Stimulated activated naive B cell treated with anti-CD40 and anti-IgM and Interleukin-4, amounts not matched to agents 10 μg/mL and 1 μg/mL and 100 μg/mL, for 72 hours (primary cell): ENCODE data around the gene RAD51B.

Experiments used
- ATAC-seq, 2 donors: fragments of 150-1000 bp; cut with Tn5 transposase; replicated peaks; 2 replicates each; pipeline ENCODE4 v1.10.0; 2021; ENCODE audit warnings: moderate library complexity in 1 of 2
- DNase-seq: peaks from one replicate; pipeline ENCODE4 v3.0.0; 2021
- H3K27ac Mint-ChIP-seq: one replicate; pipeline ENCODE4 v1.8.0; 2022; ENCODE audit warnings: mild to moderate bottlenecking, mixed read lengths
- H3K27me3 Mint-ChIP-seq, 2 donors: one replicate each; pipeline ENCODE4 v1.8.0; 2022; ENCODE audit warnings: mixed read lengths in 2 of 2
- H3K36me3 Mint-ChIP-seq, 2 donors: one replicate each; pipeline ENCODE4 v1.8.0; 2022; ENCODE audit warnings: mixed read lengths in 2 of 2, mild to moderate bottlenecking in 1 of 2
- H3K4me1 Mint-ChIP-seq, 2 donors: one replicate each; pipeline ENCODE4 v1.8.0; 2022; ENCODE audit warnings: mixed read lengths in 2 of 2, mild to moderate bottlenecking in 1 of 2
- H3K4me3 Mint-ChIP-seq, 2 donors: one replicate each; pipeline ENCODE4 v1.8.0; 2022; ENCODE audit warnings: mild to moderate bottlenecking in 2 of 2, mixed read lengths in 2 of 2, moderate library complexity in 1 of 2
- H3K9me3 Mint-ChIP-seq, 2 donors: one replicate each; pipeline ENCODE4 v1.8.0; 2022; ENCODE audit warnings: mixed read lengths in 2 of 2, mild to moderate bottlenecking in 1 of 2

Gene RAD51B

GRCh38 chr14:68590201-68590522 is 770.6 kb downstream of the RAD51B start:
- ATAC-seq, result no peak
- Mint-ChIP-seq H3K36me3 (peaks cover 0 to 3% of the 10 kb centered on the region in 2 donors), H3K27ac (no peak overlapping the region), H3K9me3 (no peaks in the 10 kb centered on the region), H3K4me1 (peaks cover 27 to 31% of the 10 kb centered on the region in 2 donors), H3K27me3 (no peaks in the 10 kb centered on the region), H3K4me3 (no peak overlapping the region)
- no peak for DNase-seq

GRCh38 chr14:68591786-68592185 is 772.2 kb downstream of the RAD51B start:
- Mint-ChIP-seq H3K4me1 (peaks cover 29 to 31% of the 10 kb centered on the region in 2 donors), H3K9me3 (no peaks in the 10 kb centered on the region), H3K27ac (no peak overlapping the region)

GRCh38 chr14:68592948-68593556 is 773.5 kb downstream of the RAD51B start:
- Mint-ChIP-seq H3K4me1 (peaks cover 30 to 36% of the 10 kb centered on the region in 2 donors), H3K27me3 (no peaks in the 10 kb centered on the region), H3K4me3 (no peak overlapping the region), H3K27ac (peak overlapping the region; percentile 92), H3K36me3 (peaks cover 0 to 5% of the 10 kb centered on the region in 2 donors), H3K9me3 (peaks cover 0 to 2% of the 10 kb centered on the region in 2 donors)
- ATAC-seq (no peak), DNase-seq (no peak)

More at GRCh38 chr14:68591786-68592185, 772.2 kb downstream of the RAD51B start:
- ATAC-seq (no peak), DNase-seq (no peak)
- no peak overlapping the region for H3K4me3 Mint-ChIP-seq
- no peaks in the 10 kb centered on the region for H3K36me3 Mint-ChIP-seq
- no peaks in the 10 kb centered on the region for H3K27me3 Mint-ChIP-seq

- peak overlapping the region; percentile 81 for H3K27ac Mint-ChIP-seq
- peak; percentile 9 for DNase-seq
Observed at GRCh38 chr14:68593806-68594536, 774.4 kb downstream of the RAD51B start.

GRCh38 chr14:68594737-68595380 is 775.3 kb downstream of the RAD51B start:
- DNase-seq (no peak), ATAC-seq (peak in 1 of 2 donors; percentile 16)
- H3K9me3 Mint-ChIP-seq, result peaks cover 0 to 2% of the 10 kb centered on the region in 2 donors
- H3K36me3 Mint-ChIP-seq, result peaks cover 3 to 5% of the 10 kb centered on the region in 2 donors
- peaks cover 0 to 9% of the 10 kb centered on the region in 2 donors for H3K27me3 Mint-ChIP-seq
- no peak overlapping the region for H3K4me3 Mint-ChIP-seq
- peaks cover 33 to 45% of the 10 kb centered on the region in 2 donors for H3K4me1 Mint-ChIP-seq
- H3K27ac Mint-ChIP-seq, result peak overlapping the region; percentile 81

More at GRCh38 chr14:68593806-68594536, 774.4 kb downstream of the RAD51B start:
- H3K4me3 Mint-ChIP-seq, result peak overlapping the region; percentile 21 to 26
- peaks cover 2 to 5% of the 10 kb centered on the region in 2 donors for H3K36me3 Mint-ChIP-seq
- H3K9me3 Mint-ChIP-seq, result peaks cover 0 to 2% of the 10 kb centered on the region in 2 donors
- peaks cover 0 to 7% of the 10 kb centered on the region in 2 donors for H3K27me3 Mint-ChIP-seq
- H3K4me1 Mint-ChIP-seq, result peaks cover 33 to 45% of the 10 kb centered on the region in 2 donors
- ATAC-seq, result peak; percentile 79 to 83

- H3K36me3 Mint-ChIP-seq, result peaks cover 3 to 5% of the 10 kb centered on the region in 2 donors
- H3K9me3 Mint-ChIP-seq, result peaks cover 0 to 2% of the 10 kb centered on the region in 2 donors
- peaks cover 0 to 9% of the 10 kb centered on the region in 2 donors for H3K27me3 Mint-ChIP-seq
- ATAC-seq, result no peak
- no peak overlapping the region for H3K27ac Mint-ChIP-seq
- peaks cover 31 to 44% of the 10 kb centered on the region in 2 donors for H3K4me1 Mint-ChIP-seq
- no peak for DNase-seq
- no peak overlapping the region for H3K4me3 Mint-ChIP-seq
Observed at GRCh38 chr14:68596211-68596610, 776.6 kb downstream of the RAD51B start.

- Mint-ChIP-seq H3K4me1 (peaks cover 29 to 44% of the 10 kb centered on the region in 2 donors), H3K27me3 (peaks cover 0 to 9% of the 10 kb centered on the region in 2 donors), H3K9me3 (peaks cover 0 to 2% of the 10 kb centered on the region in 2 donors), H3K36me3 (peaks cover 3 to 5% of the 10 kb centered on the region in 2 donors), H3K27ac (no peak overlapping the region), H3K4me3 (no peak overlapping the region)
- ATAC-seq (no peak), DNase-seq (no peak)
Observed at GRCh38 chr14:68596701-68597100, 777.1 kb downstream of the RAD51B start.

- Mint-ChIP-seq H3K27me3 (peaks cover 0 to 9% of the 10 kb centered on the region in 2 donors), H3K4me1 (peaks cover 28 to 39% of the 10 kb centered on the region in 2 donors), H3K4me3 (no peak overlapping the region), H3K9me3 (peaks cover 0 to 4% of the 10 kb centered on the region in 2 donors), H3K36me3 (peaks cover 3 to 5% of the 10 kb centered on the region in 2 donors), H3K27ac (peak overlapping the region; percentile 32)
- no peak for ATAC-seq
- no peak for DNase-seq
Observed at GRCh38 chr14:68598089-68598488, 778.5 kb downstream of the RAD51B start.

GRCh38 chr14:68598621-68599447 is 779.3 kb downstream of the RAD51B start:
- H3K27me3 Mint-ChIP-seq, result peaks cover 0 to 9% of the 10 kb centered on the region in 2 donors
- H3K9me3 Mint-ChIP-seq, result peaks cover 0 to 4% of the 10 kb centered on the region in 2 donors
- no peak for DNase-seq
- no peak for ATAC-seq
- H3K27ac Mint-ChIP-seq, result peak overlapping the region; percentile 6
- H3K36me3 Mint-ChIP-seq, result peaks cover 3 to 6% of the 10 kb centered on the region in 2 donors
- H3K4me1 Mint-ChIP-seq, result peaks cover 24 to 38% of the 10 kb centered on the region in 2 donors
- no peak overlapping the region for H3K4me3 Mint-ChIP-seq

- ATAC-seq, result no peak
- Mint-ChIP-seq H3K27me3 (peaks cover 0 to 9% of the 10 kb centered on the region in 2 donors), H3K4me1 (peaks cover 15 to 28% of the 10 kb centered on the region in 2 donors), H3K4me3 (no peak overlapping the region), H3K27ac (no peak overlapping the region), H3K36me3 (peaks cover 10 to 14% of the 10 kb centered on the region in 2 donors), H3K9me3 (peaks cover 0 to 4% of the 10 kb centered on the region in 2 donors)
- no peak for DNase-seq
Observed at GRCh38 chr14:68599896-68600610, 780.5 kb downstream of the RAD51B start.

GRCh38 chr14:68602507-68602906 is 782.9 kb downstream of the RAD51B start:
- Mint-ChIP-seq H3K9me3 (peaks cover 4% of the 10 kb centered on the region in 2 donors), H3K27me3 (peaks cover 0 to 9% of the 10 kb centered on the region in 2 donors), H3K27ac (no peak overlapping the region), H3K36me3 (peaks cover 14 to 16% of the 10 kb centered on the region in 2 donors), H3K4me3 (no peak overlapping the region), H3K4me1 (peaks cover 12 to 24% of the 10 kb centered on the region in 2 donors)
- DNase-seq (no peak), ATAC-seq (no peak)

GRCh38 chr14:68603533-68604360 is 784.2 kb downstream of the RAD51B start:
- ATAC-seq, result no peak
- peaks cover 4% of the 10 kb centered on the region in 2 donors for H3K9me3 Mint-ChIP-seq
- H3K27me3 Mint-ChIP-seq, result peaks cover 0 to 5% of the 10 kb centered on the region in 2 donors
- peaks cover 14 to 16% of the 10 kb centered on the region in 2 donors for H3K36me3 Mint-ChIP-seq
- no peak overlapping the region for H3K4me3 Mint-ChIP-seq
- no peak overlapping the region for H3K27ac Mint-ChIP-seq
- DNase-seq, result no peak
- H3K4me1 Mint-ChIP-seq, result peaks cover 10 to 17% of the 10 kb centered on the region in 2 donors
